Daoy (cell line): ENCODE data around the gene C19orf44. TPM values are rescaled to one million over a fixed set of nuclear protein-coding genes. Genes with fewer than 3 reads are reported as not detected.

Experiments
- total RNA-seq: library from RNA; depleted of rRNA; stranded (reverse); fragments of >200 nt; shearing (Covaris generic); gene quantifications from 2 replicates; pipeline ENCODE4 v1.2.3, GENCODE V29; 2014; rRNA removed

Gene C19orf44
- total RNA-seq, 1 experiment from 2014 or later = 3.2 TPM

Other genes with a start within 250 kb of the C19orf44 start
- gene KLF2, start 171.6 kb upstream of the C19orf44 start, total RNA-seq = 0.33 and 1.9 TPM in 2 replicates
- gene EPS15L1, start 24.4 kb upstream of the C19orf44 start, total RNA-seq = 9.0 and 9.9 TPM in 2 replicates
- gene CALR3, start 227 bp upstream of the C19orf44 start, total RNA-seq = 0.09 TPM in 1 of 2 replicates, not detected in the other
- 2.8 and 4.7 TPM in 2 replicates for gene CHERP, start 46.0 kb downstream of the C19orf44 start, total RNA-seq
- gene SLC35E1, start 76.0 kb downstream of the C19orf44 start, total RNA-seq = 25.4 and 30.6 TPM in 2 replicates
- 5.1 and 6.2 TPM in 2 replicates for gene MED26, start 131.8 kb downstream of the C19orf44 start, total RNA-seq
- gene SMIM7, start 163.8 kb downstream of the C19orf44 start, total RNA-seq = 167 and 170 TPM in 2 replicates
- 1.0 and 1.1 TPM in 2 replicates for gene TMEM38A, start 164.7 kb downstream of the C19orf44 start, total RNA-seq
- gene NWD1, start 223.5 kb downstream of the C19orf44 start, total RNA-seq = not detected in 2 replicates